NCI-H128 (cell line): ENCODE measurements around the gene VPS13D.

ENCODE experiments used
- DNase-seq: peaks from one replicate; lab custom pipeline; 2025; ENCODE audit not compliant: unreplicated experiment; lab: John Stamatoyannopoulos, UW

The VPS13D gene, protein sequence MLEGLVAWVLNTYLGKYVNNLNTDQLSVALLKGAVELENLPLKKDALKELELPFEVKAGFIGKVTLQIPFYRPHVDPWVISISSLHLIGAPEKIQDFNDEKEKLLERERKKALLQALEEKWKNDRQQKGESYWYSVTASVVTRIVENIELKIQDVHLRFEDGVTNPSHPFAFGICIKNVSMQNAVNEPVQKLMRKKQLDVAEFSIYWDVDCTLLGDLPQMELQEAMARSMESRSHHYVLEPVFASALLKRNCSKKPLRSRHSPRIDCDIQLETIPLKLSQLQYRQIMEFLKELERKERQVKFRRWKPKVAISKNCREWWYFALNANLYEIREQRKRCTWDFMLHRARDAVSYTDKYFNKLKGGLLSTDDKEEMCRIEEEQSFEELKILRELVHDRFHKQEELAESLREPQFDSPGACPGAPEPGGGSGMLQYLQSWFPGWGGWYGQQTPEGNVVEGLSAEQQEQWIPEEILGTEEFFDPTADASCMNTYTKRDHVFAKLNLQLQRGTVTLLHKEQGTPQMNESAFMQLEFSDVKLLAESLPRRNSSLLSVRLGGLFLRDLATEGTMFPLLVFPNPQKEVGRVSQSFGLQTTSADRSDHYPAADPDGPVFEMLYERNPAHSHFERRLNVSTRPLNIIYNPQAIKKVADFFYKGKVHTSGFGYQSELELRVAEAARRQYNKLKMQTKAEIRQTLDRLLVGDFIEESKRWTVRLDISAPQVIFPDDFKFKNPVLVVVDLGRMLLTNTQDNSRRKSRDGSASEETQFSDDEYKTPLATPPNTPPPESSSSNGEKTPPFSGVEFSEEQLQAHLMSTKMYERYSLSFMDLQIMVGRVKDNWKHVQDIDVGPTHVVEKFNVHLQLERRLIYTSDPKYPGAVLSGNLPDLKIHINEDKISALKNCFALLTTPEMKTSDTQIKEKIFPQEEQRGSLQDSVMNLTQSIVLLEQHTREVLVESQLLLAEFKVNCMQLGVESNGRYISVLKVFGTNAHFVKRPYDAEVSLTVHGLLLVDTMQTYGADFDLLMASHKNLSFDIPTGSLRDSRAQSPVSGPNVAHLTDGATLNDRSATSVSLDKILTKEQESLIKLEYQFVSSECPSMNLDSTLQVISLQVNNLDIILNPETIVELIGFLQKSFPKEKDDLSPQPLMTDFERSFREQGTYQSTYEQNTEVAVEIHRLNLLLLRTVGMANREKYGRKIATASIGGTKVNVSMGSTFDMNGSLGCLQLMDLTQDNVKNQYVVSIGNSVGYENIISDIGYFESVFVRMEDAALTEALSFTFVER (N-terminal part only)

DNA sequence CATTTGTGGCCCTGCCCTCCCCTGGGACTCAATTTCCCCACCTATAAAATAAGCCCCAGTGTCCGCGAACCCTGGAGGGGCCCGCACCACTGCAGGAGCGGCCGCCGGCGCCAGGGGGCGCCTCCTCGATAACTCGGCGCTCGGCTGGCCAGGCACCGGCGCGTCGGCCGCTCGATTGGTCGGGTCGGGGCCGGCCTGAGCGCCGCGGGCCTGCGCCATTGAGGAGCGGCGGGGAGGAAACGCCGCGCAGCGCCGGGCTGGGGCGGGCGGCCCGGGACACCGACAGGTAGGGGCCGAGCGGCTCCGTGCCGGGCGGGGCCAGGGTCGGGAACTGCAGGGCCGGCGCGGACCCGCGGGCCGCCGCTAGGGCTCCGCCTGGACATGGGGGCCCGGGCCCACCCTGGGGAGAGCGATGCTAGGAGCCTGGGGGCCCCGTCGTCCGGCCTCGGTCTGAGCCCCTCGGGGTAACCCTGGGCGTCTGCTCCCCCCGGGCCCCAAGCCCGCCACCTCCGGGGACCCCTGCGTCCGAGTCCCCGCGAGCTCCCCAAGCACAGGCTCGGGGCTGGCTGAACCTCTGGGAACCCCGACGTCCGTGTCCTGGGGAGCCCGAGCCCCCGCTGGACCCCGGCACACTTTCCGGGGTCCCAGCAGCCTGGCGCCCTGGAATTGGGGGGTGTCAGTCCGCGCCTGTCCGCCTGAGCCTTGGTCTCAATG, at the start of gene VPS13D:
Gene VPS13D (plus strand): TSS at position 196 of the 714 bp plus-strand sequence. CDS start 4,237 bp downstream, outside the sequence.
- peak; percentile 51 for DNase-seq

DNA sequence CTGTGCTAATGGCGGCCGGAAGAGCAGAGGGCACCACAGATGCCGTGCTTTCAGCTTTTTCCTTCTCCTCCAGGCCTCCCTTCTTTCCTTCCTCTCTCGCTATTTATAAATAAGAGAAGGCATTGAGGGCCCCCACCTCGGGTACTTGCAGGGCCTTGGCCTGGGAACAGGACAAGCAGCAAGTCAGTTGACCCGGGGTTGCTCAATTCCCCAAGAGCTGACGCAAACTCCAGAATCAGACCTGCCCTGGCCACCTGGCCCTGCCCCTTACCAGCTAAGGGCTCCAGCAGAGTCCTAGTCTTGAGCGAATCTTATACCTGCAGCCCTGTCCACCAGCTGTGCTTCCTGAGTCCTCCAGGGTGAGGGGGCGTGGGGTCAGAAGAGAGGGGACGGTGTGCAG, 49.5 kb upstream of the VPS13D start:
- no peak for DNase-seq

DNA sequence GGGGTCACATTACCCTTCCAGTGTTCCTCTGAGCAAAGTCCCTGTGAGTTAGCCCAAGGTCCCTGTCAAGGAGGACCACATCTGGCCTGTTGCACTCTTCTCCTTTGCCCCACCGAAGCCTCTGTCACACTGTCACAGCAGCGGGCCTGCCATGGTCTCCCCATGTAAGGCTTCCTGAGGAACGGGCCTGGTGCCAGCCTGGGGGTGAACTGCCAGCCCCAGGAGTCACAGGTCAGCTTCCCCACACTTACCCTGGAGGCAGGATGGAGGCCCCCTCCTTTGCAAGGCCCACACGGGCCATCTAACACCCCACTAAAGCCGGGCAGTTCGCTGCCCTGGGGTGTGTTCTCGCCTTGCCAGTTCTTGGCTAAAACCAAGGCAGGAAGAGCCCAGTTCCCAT, 48.9 kb upstream of the VPS13D start:
- no peak for DNase-seq

DNA sequence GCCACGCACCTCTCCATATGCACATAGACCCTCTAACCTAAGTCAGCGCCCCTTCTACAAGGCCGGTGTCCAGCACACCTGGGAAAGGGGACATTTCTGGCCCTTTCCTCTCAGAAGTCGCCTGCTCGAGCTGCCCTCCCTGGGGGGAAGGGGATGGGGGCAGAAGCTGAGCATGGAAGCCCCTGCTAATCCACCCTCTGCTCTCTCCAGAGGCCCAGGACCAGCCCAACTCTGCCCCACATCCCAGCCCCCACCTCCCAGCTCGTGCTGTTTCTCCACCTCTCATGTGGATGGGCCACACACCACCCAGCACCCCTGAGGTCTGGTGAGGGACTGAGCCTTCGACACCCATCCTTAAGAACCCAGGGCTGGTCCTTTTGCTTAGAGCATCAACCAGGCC, 48.3 kb upstream of the VPS13D start:
- DNase-seq = no peak

DNA sequence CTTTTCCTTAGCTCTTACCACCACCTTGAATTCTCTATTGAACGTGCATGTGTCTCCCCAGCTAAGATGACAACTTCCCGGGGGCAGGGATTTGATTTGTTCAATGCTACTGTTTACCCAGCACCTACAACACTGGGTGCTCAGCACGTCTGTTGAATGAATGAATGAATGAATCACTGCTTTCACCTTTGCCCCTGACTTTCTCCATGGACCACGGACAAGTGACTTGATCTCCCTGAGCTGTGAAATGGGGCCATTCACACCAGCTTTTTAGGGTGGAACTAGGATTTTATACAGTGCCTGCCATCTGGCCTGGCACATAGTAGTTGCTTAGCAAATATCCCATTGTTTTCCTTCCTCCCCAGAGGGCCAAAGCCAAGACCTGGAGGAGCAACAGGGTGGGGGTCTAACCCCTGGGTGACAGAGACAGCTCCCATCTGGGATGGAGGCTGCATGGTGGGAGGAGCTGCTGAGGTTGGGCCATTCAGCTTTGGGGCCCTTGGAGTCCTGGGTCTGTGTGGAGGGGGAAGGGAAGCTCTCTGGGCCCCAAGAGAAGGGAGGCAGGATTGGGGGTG, 47.3 kb upstream of the VPS13D start:
- no peak for DNase-seq

DNA sequence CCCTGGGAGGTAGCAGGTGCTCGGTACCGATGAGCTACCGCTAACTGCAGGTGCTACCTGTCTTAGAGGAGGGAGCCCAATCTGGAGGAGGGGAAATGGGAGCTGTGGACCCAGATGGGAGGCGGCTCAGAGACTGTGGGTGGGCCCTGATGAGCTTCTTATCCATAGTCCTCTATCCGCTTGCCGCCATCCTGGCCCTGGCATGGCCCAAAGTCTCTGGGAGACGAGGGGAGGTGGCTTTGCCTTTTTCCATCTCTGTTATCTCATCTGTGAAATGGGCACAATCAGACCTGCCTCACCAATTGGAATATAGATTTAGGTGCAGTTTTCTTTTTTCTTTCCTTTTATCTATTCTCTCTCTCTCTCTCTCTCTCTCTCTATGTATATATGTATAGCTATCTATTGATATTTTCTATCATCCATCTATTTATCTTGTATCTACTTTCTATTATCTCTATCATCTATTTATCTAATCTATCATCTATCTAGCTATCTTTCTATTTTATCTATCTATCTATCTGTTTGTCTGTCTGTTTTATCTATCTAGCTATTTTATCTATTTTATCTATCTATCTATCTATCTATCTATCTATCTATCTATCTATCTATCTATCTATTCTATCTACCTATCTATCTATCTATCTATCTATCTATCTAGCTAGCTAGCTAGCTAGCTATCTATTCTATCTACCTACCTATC, 46.6 kb upstream of the VPS13D start:
- no peak for DNase-seq

DNA sequence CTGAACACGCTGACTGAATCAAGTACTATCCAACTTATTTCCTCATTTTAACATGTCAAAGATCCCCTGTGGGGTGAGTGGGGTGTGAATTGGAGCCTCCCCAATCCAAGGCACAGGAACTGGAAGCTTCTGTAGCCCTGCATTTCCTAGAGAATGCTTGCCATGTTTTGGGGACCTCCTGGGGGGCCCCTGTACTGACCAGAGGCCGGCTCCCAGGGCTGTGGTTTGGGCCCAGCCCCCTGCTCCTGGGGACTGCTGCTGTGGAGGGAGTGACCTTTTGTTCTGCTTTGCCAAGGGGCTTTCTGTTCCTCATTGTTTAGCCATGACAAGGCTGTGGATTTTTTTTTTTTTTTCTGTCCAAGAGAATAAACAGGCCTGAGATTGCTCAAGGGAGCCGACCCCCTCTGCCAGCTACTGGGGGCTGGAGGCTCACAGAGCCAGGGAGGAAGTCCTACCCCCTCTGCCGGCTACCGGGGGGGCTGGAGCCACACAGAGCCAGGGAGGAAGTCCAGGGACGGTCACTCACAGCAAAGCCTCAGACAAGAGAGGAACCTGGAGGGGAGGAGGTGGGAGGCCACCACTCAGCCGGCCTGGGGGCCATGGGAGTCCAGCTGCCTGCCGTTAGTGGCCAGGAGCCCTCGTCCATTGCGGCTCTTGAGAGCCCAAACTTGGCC, 45.7 kb upstream of the VPS13D start:
- DNase-seq = no peak

DNA sequence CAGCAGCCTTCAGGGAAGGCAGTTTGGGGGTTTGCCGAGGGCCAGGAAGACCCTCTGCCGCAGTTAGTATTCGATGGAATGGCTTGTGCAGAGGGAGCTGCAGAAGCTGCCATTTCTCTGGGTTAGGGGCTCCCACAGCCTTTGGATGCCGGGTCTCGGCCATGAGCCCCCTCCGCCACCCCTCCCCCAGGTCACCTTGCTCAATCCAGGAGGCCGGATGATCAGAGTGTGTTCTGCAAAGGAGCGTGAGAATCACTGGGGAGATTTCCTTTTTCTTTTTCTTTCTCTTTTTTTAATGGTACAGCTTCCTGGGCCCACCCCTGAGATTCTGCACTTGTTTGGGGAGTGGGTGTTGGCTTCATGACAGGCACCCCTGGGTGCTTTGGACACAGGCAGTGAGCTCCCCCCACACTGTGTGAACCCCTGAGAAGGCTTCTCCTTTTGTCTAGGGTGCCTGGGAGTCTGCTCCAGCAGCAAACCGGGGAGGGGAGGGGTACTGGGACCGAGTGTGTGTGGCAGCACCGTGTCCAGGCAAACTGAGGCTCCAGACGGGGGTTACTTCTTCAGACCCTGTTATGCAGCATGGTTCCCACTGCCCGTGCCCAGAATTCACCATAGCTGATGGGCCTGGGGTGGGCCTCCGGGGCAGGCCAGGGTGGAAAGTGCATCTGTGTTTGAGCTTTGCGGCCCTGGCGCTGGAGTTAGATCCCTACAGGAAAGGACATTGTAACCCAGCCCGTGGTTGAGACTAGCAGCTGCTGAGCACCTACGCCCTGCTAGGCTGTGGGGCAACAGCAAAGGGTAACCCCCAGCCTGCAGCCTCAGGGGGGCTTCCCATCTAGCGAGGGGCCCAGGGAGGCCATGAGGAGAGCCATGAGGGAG, 44.6 kb upstream of the VPS13D start:
- DNase-seq = no peak

DNA sequence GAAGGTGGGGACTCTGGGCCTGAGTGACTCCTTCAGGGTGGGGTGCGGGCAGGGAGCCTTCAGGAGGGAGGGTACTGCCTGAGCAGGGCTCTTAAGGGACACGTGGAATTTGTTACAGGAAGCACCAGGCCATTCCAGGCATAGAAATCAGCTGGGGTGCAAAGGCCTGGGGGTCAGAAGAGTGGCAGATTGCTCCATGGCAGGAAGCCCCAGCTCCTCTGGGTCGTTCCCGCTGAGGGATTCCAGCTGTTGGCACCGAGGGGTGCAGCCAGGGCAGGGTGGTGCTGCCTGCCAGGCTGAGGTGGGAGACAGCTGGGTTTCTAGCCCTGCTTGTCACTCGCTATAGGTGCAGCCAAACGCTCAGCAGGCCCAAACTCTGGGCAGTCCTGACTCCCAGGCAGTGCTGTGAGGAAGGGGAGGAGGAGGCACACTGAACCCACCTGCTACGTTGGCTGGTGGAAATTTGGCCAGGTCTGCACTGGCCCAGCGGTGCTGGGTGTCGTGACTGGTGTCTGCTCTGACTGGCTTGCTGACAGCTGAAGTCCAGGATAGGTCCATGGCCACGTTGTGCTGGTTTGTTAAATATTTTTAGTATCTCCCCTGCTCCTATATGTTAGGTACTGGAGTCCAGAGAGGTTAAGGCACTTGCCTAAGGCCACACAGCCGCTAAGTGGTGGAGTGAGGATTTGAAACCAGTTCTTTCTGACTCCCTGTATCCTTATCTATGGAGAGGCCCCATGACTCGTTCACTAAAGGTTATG, 43.7 kb upstream of the VPS13D start:
- DNase-seq = no peak

DNA sequence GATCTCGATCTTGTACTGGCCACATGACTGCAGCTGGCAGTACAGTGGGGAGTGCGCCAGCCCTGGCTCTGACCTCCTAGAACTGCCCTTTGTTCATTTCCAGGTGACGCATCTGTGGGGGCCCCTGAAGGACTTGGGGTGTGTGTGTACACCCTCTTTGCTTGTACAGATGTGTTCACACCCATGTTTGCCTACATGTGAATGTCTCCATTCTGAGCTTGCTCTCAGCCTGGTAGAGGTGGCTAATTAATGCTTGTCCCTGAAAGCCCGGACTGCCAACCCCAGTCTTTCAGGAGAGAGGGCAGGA, 43.2 kb upstream of the VPS13D start:
- DNase-seq = no peak

DNA sequence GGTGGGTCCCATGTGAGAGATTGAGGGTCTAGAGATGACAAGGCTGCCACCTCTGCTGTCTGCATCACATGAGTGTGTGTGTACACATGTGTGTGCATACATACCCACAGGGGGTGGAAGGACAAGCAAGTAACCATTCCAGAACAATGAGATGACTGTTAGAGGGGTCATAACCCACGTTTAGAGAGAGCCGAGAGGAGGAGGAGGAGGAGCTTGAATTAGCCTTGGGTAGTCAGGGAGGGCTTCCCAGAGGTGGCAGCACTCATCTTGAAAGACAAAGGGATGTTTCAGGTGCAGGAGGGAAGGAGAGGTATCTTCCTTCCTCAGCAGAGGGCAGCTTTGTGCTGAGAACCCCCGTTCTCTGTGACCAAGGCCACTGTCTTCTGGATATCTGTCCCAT, 41.7 kb upstream of the VPS13D start:
- no peak for DNase-seq

DNA sequence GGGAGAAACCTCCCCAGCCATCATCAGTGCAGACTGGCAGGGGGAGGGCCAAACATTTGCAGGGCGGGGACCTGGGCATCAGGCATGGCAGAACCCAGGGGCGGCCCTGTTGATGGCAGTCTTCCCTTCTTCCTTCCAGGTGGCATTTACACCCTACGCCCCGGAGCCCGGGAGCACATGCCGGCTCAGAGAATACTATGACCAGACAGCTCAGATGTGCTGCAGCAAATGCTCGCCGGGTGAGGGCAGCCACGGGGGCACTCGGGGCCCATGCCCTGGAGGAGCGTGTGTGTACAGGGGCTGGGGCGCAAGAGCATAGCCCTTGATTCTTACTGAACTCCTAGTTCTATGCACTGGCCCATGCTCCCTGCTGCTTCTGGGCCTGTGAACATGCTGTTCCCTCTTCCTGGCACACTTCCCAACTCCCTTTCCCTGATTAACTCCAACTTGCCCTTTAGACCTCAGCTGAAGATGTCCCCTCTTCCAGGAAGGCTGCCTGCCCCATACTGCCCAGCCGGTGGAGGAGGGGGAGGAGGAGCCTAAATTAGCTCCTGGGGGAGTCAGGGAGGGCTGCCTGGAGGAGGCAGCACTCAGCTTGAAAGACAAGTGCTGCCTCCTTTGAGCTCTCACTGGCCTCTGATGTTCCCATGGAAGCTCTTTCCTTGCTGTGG, 41.0 kb upstream of the VPS13D start:
- no peak for DNase-seq

DNA sequence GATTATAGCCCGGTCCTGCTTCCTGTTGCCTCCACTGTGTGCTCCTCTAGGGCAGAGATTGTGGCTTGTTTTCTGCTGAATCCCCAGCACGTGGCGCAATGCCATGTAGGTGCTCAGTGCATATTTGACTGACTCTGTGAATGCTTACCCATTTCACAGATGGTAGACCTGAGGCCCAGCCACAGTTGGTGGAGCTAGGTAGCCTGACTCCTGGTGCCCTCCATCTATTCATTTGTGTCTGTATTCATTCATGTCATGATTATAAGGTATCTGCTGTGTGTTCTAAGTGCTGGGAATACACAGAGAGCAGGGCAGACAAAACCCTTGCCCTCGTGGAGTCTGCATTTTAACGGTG, 40.5 kb upstream of the VPS13D start:
- no peak for DNase-seq

DNA sequence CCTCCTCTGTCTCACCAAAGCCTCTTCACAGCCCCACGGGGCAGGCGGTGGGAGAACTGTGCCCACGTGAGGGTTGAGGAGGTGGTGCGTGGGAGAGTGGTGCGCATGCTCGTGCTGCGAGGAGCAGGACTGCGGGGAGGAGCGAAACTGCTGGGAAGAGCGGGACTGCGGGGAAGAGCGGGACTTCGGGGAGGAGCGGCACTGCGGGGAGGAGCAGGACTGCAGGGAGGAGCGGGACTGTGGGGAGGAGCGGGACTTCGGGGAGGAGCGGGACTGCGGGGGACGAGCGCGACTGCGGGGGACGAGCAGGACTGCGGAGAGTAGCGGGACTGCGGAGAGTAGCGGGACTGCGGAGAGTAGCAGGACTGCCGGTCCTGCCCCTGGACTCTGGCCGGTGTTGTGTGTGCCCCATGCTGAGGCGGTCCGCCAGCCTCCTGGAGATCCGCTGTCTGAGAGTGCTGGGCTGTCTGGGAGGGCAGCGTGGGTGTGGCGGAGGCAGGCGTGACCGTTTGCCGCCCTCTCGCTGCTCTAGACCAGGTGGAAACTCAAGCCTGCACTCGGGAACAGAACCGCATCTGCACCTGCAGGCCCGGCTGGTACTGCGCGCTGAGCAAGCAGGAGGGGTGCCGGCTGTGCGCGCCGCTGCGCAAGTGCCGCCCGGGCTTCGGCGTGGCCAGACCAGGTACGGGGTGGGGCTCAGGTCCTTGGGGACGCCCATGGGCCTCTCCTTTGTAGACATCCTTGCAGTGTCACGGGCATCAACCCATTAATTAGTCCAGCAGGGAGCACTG, 38.4 kb upstream of the VPS13D start:
- no peak for DNase-seq

DNA sequence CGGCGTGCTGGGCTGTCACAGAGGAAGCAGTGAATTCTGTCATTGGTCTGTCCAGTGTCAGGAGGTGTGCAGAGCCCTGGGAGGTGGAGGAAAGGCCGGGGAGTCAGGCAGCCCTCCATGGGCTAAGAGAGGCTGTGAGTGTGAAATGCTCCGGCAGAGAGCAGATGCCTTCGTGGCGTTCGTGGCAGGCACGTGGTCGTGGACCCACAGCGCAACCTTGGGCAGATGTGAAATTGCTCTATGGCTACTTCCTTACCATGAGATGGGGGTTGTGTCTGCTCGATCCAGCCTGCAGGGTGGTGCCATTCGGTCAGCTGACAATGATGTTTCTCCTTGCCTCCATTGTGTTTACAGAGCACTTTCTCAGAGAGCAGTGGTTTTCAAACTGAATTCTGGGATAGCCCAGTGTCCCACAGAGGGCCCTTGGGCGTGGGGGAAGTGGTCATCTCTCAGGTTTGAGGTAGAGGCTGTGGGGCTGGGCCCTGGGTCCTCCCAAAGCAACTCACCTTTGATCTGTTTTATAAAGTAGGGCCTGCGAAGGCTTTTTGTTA, 35.1 kb upstream of the VPS13D start:
- DNase-seq = no peak

DNA sequence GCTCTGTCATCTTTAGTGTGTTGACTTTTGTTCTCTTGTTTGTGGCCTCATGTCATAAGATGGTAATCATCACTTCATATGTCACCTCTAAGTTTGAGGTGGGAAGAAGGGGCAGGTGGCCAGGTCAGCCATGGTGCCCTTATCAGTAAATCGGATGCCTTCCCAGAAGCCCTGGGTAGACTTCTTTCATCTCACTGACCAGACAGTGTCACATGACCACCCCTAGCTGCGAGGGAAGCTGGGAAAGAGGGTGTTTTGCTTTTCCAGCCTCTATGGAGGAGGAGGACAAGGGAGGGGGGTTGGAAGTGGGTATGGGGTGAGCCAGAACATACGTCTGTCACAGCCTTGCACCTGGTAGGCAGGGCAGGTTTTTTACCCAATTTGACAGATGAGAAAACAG, 34.4 kb upstream of the VPS13D start:
- no peak for DNase-seq
